Measurements from ENCODE around the gene PRRT4. TPM values are rescaled to one million over a fixed set of nuclear protein-coding genes. Genes with fewer than 3 reads are reported as not detected.

The PRRT4 gene
- total and polyA plus RNA-seq, 2 donors (not counting 1 experiment from before 2014, with no cell fraction given), result under 0.01 to 0.03 TPM

DNA sequence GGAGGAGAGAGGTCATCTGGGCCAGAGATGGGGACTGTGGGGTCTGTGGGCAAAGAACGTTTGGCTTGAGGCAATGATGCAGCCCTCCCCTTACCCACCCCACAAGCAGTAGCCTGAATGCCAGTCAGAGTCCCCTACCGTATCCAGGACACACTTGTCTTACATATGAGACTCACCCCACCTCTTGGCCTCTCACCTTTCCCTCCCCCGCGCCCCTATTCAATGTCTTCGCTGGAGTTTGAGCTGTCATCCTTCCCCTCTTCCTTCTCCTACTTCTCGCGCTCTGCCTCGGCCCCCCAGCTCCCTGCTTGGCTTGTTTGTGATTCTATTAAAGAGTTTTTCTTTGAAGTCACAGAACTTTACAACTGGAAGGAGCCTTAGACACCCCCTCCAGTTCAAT, 8.9 kb downstream of the PRRT4 start:
- TF ChIP-seq EZH2 (IDR thresholded peaks at IDR 0.05; ENCODE audit: low read length, missing control alignments), result no peak
- Histone ChIP-seq H3K27ac (ENCODE audit: insufficient read depth, low read length) (no peak overlapping the region), H3K9ac (ENCODE audit: insufficient read depth, low read length) (no peak overlapping the region), H3K36me3 (ENCODE audit: control insufficient read depth, insufficient read depth, low read length) (no peaks in the 10 kb centered on the region), H3K4me3 (replicated peaks in 1 of 4; ENCODE audit: control extremely low read depth in 1 of 4, insufficient read depth in 1 of 4, low read depth in 3 of 4, low read length in 4 of 4) (no peak overlapping the region), H3K4me2 (ENCODE audit: extremely low read depth, insufficient read depth, low read length) (no peak overlapping the region), H2AFZ (ENCODE audit: low read length) (no peak overlapping the region), H3K27me3 (ENCODE audit: control insufficient read depth, insufficient read depth, low read length) (peaks cover 57% of the 10 kb centered on the region), H3K4me1 (ENCODE audit: control insufficient read depth, extremely low read depth, insufficient read depth, low read length) (no peaks in the 10 kb centered on the region), H3K79me2 (ENCODE audit: control insufficient read depth, insufficient read depth, low read length) (no peaks in the 10 kb centered on the region), H4K20me1 (ENCODE audit: control insufficient read depth, extremely low read depth, insufficient read depth, low read length) (no peaks in the 10 kb centered on the region), H3K9me3 (ENCODE audit: control insufficient read depth, insufficient read depth, low read depth, low read length) (no peaks in the 10 kb centered on the region)
- DNase-seq (ENCODE audit: low read depth in 2 of 2), result no peak

DNA sequence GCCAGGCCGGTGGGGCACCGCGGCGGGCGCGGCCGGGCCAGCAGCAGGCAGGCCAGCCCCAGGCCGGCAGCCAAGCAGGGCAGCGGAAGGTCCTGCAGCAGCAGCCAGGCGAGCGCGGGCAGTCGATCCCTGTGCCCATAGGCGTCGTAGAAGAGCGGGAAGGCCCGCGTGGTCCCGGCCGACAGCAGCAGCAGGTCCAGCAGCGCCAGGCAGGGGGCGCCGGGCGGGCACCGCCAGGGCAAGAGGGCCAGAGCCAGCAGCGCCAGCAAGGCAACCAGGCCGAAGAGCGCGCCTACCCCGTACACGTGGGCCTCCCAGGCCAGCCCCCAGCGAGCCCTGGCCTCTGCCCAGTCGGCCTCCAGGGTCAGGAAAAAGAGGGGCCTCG, 9.3 kb downstream of the PRRT4 start:
- no peaks in the 10 kb centered on the region for H3K79me2 ChIP-seq (ENCODE audit: control insufficient read depth, insufficient read depth, low read length)
- H3K9ac ChIP-seq (ENCODE audit: insufficient read depth, low read length), result no peak overlapping the region
- H3K27me3 ChIP-seq (ENCODE audit: control insufficient read depth, insufficient read depth, low read length), result peaks cover 53% of the 10 kb centered on the region
- peak; percentile 26 to 45 for DNase-seq (ENCODE audit: low read depth in 2 of 2)
- H3K9me3 ChIP-seq (ENCODE audit: control insufficient read depth, insufficient read depth, low read depth, low read length), result no peaks in the 10 kb centered on the region
- H2AFZ ChIP-seq (ENCODE audit: low read length), result no peak overlapping the region
- no peaks in the 10 kb centered on the region for H3K4me1 ChIP-seq (ENCODE audit: control insufficient read depth, extremely low read depth, insufficient read depth, low read length)
- no peaks in the 10 kb centered on the region for H4K20me1 ChIP-seq (ENCODE audit: control insufficient read depth, extremely low read depth, insufficient read depth, low read length)
- H3K4me3 ChIP-seq (replicated peaks in 1 of 4; ENCODE audit: control extremely low read depth in 1 of 4, insufficient read depth in 1 of 4, low read depth in 3 of 4, low read length in 4 of 4), result no peak overlapping the region
- H3K27ac ChIP-seq (ENCODE audit: insufficient read depth, low read length), result no peak overlapping the region
- TF ChIP-seq, protein P1, sequence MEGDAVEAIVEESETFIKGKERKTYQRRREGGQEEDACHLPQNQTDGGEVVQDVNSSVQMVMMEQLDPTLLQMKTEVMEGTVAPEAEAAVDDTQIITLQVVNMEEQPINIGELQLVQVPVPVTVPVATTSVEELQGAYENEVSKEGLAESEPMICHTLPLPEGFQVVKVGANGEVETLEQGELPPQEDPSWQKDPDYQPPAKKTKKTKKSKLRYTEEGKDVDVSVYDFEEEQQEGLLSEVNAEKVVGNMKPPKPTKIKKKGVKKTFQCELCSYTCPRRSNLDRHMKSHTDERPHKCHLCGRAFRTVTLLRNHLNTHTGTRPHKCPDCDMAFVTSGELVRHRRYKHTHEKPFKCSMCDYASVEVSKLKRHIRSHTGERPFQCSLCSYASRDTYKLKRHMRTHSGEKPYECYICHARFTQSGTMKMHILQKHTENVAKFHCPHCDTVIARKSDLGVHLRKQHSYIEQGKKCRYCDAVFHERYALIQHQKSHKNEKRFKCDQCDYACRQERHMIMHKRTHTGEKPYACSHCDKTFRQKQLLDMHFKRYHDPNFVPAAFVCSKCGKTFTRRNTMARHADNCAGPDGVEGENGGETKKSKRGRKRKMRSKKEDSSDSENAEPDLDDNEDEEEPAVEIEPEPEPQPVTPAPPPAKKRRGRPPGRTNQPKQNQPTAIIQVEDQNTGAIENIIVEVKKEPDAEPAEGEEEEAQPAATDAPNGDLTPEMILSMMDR (conservative IDR thresholded peaks at IDR 0.05 in 1 of 2, IDR thresholded peaks at IDR 0.05 in 1 of 2; ENCODE audit: low read depth in 1 of 2, low read length in 2 of 2), result peak; percentile 24 to 40
- no peak for TF ChIP-seq EZH2 (IDR thresholded peaks at IDR 0.05; ENCODE audit: low read length, missing control alignments)
- no peak overlapping the region for H3K4me2 ChIP-seq (ENCODE audit: extremely low read depth, insufficient read depth, low read length)
- H3K36me3 ChIP-seq (ENCODE audit: control insufficient read depth, insufficient read depth, low read length), result no peaks in the 10 kb centered on the region

DNA sequence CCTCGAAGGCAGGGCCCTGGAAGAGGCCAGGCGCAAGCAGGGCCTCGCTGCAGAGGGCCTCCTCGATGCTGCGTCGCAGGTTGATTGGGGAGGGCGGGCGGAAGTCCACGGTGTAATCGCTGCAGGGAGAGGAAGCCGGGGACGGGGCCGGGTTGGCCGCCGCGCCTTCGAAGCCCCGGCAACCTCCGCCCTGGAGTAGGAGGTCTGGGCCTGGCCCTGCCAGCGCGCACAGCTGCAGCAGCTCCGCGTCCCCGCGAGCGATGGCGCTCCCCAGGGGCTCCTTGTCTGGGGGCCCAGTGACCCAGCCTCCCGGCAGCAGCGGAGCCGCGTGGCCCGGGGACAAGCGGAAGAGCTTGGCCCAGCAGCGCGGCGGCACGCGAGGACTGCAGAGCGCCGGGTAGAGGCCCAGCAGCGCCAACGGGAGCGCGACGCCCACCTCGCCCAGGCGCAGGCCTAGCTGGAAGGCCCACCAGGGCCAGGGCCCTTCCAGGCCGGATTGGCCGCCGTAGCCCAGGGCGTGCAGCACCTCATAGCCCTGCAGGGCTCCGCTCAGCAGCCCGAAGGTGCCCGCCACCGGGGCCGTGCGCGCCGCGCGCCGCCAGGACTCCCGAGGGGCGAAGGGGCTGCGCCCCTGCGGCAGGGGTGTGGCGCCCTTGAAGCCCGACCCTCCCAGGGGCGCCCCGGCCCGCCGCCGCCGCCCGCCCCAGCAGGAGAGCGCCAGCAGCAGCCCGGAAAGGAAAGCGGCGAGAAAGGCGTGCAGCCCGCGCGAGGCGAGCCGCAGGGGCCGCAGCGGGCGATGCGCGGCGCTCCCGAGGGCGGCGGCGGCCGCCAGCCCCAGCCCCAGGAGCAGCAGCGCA, 10.0 kb downstream of the PRRT4 start:
- H2AFZ ChIP-seq (ENCODE audit: low read length), result no peak overlapping the region
- H3K27me3 ChIP-seq (ENCODE audit: control insufficient read depth, insufficient read depth, low read length), result peaks cover 53% of the 10 kb centered on the region

More for the DNA sequence above, 10.0 kb downstream of the PRRT4 start:
- Histone ChIP-seq H3K4me2 (ENCODE audit: extremely low read depth, insufficient read depth, low read length) (no peak overlapping the region), H3K36me3 (ENCODE audit: control insufficient read depth, insufficient read depth, low read length) (no peaks in the 10 kb centered on the region), H3K9ac (ENCODE audit: insufficient read depth, low read length) (no peak overlapping the region), H3K4me1 (ENCODE audit: control insufficient read depth, extremely low read depth, insufficient read depth, low read length) (no peaks in the 10 kb centered on the region), H3K9me3 (ENCODE audit: control insufficient read depth, insufficient read depth, low read depth, low read length) (no peaks in the 10 kb centered on the region), H3K27ac (ENCODE audit: insufficient read depth, low read length) (no peak overlapping the region), H4K20me1 (ENCODE audit: control insufficient read depth, extremely low read depth, insufficient read depth, low read length) (no peaks in the 10 kb centered on the region), H3K79me2 (ENCODE audit: control insufficient read depth, insufficient read depth, low read length) (no peaks in the 10 kb centered on the region), H3K4me3 (replicated peaks in 1 of 4; ENCODE audit: control extremely low read depth in 1 of 4, insufficient read depth in 1 of 4, low read depth in 3 of 4, low read length in 4 of 4) (no peak overlapping the region)
- peak; percentile 59 for TF ChIP-seq EZH2 (IDR thresholded peaks at IDR 0.05; ENCODE audit: low read length, missing control alignments)
- TF ChIP-seq, protein P1 (conservative IDR thresholded peaks at IDR 0.05 in 1 of 2, IDR thresholded peaks at IDR 0.05 in 1 of 2; ENCODE audit: low read depth in 1 of 2, low read length in 2 of 2), result no peak
- no peak for DNase-seq (ENCODE audit: low read depth in 2 of 2)
